GM21529 (cell line): ENCODE results near the gene C16orf89.
"Not testable (repeated sequence)": the region's sequence is repeated elsewhere in the genome, so short reads cannot be mapped to it uniquely, and the experiment has no call there.

Source experiments
- ATAC-seq: cut with Tn5 transposase; IDR thresholded peaks from one replicate; pipeline ENCODE4 v1.9.1; 2021; ENCODE audit not compliant: unreplicated experiment

Gene C16orf89

DNA sequence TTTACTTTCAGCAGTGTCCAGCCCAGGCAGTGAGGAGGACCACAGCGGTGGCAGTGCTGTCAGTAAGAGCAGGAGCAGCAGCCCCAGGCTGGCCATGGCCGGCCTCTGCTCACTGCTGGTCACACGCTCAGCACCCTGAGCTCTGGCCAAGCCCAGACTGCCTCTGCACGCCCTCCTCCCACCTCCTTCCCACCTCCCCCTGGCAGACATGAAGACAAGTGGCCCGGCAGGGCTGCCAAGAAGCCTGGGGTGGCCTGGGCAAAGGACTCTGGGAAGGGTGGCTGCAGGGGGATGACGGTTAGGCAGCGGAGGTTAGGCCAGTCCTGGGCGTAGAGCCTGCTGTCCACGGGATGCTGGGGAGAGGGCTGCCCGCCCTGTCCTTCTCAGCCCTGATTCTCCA, at the start of gene C16orf89:
C16orf89 (minus strand) TSS at position 144 of the 400 bp plus-strand sequence; CDS start at position 96, 48 bp downstream.
- ATAC-seq = no peak

GRCh38 chr16:5110933-5111332, 45.2 kb upstream of the C16orf89 start:
- not testable (repeated sequence) for ATAC-seq

- ATAC-seq = no peak
Measured at GRCh38 chr16:5108505-5109158, 42.9 kb upstream of the C16orf89 start.

- ATAC-seq = not testable (repeated sequence)
Measured at GRCh38 chr16:5105039-5105438, 39.3 kb upstream of the C16orf89 start.

GRCh38 chr16:5103296-5104032, 37.7 kb upstream of the C16orf89 start:
- ATAC-seq = not testable (repeated sequence)

GRCh38 chr16:5099174-5099573, 33.4 kb upstream of the C16orf89 start:
- ATAC-seq = not testable (repeated sequence)

DNA sequence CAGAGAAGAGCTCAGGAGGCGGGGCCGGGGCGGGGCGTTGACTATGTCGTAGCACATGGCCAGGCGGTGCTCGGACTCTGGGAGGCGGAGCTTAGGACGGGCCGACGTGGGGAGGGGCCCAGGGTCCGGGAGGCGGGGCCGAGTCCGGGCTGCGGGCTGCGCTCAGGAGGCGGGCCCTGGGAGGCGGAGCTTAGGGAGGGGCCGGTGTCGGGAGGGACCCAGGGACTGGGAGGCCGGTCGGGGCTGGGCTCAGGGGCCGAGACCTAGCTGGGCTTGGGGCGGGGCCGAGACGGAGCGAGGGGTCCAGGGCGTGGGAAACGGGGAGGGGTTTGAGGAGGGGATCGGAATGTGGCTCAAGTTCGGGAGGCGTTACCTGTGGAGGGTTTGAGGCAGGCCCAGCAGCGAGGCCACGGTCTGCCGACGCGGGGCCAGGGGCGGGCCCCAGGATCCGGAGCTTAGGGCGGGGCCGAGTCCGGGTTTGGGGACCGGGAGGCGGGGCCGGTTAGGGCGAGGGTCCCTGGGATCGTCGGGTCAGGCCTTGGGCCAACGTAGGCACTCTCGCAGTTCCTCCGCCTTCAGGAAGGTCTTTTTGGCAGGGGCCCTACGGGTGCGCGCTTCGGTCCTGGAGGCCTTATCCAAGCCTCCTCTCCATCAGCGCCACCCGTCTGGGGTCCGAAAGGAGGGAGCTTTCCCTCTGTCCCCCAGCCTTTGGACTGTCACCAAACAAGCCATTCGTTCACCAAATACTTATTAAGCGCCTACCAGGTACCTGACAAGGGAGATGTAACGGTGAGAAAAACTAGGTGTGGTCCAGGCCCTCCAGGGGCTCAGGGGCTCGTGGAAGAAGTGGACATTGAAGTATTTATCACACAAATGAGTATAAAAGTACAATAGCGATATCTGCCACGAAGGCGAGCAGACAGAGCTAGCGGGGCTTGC, 32.7 kb upstream of the C16orf89 start:
- peak; percentile 84 for ATAC-seq

GRCh38 chr16:5097470-5098220, 31.9 kb upstream of the C16orf89 start, which contains the start of gene EEF2KMT:
Gene EEF2KMT, minus strand, starts transcription at chr16:5097795. Its CDS starts 56 bp downstream, at chr16:5097739.
- ATAC-seq = peak; percentile 96

GRCh38 chr16:5097061-5097469, 31.3 kb upstream of the C16orf89 start:
- ATAC-seq = not testable (repeated sequence)

DNA sequence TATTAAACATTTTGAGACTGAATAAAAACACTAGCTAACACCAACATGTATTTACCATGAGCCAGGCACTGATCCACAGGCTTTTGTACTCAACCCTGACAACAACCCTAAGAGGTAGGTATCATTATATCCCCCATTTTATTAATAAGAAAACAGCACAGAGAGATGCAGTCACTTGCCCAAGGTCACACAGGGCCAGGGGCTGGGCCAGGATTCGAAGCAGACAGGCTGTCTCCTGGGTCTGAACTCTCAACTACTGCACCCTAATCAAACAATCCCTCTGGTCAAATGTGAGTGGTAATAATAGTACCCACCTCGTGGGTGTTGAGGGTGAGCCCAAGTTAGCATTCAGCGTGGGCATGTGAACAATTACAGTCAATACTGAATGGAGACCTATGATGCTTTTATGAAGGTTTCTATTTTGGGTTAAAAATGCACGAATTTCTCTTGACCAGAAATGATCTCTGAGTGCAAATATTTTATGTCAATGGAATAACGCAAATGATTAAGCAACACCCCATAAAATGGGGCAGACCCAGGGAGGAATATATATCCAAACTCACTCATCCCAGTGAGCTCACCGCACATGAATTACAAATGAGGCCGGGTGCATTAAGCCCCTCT, 30.8 kb upstream of the C16orf89 start:
- ATAC-seq = not testable (repeated sequence)

GRCh38 chr16:5095145-5095830, 29.5 kb upstream of the C16orf89 start:
- not testable (repeated sequence) for ATAC-seq

DNA sequence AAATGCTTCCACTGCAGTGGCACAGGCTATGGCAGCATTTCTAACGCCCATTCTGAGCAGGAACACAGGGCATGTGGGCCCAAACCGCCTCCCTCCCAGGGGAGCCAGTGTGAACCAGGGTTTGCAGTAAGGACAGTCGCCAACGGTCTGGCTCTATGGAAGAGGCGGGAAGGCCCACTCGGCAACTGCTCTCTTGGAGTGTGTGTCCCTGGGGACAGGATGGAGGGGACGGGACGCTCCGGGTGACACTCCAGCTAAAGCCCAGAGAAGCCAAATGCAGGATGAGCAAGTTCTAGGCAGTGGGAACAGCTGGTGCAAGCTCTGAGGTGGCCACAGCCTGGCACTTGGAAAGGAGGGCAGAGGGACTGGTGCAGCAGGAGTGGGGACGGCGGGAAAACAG, 28.0 kb upstream of the C16orf89 start:
- not testable (repeated sequence) for ATAC-seq

- not testable (repeated sequence) for ATAC-seq
Measured at GRCh38 chr16:5093081-5093480, 27.3 kb upstream of the C16orf89 start.

DNA sequence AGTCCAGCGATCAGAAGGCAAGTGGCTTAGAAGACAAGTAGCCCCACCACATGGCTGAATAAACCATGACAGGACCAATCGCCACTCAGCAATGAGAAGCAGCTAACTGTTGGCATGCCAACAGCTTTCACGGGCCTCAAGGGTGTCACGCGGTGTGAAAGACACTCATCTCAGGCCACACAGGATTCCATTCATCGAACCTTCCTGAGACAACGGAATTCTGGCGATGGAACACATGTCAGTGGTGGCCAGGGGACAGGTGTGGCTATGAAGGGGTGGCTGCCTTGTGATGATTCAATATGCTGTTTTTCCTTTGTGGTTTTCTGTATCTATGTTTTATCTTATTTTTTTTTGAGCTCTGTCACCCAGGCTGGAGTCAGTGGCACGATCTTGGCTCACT, 24.8 kb upstream of the C16orf89 start:
- not testable (repeated sequence) for ATAC-seq

DNA sequence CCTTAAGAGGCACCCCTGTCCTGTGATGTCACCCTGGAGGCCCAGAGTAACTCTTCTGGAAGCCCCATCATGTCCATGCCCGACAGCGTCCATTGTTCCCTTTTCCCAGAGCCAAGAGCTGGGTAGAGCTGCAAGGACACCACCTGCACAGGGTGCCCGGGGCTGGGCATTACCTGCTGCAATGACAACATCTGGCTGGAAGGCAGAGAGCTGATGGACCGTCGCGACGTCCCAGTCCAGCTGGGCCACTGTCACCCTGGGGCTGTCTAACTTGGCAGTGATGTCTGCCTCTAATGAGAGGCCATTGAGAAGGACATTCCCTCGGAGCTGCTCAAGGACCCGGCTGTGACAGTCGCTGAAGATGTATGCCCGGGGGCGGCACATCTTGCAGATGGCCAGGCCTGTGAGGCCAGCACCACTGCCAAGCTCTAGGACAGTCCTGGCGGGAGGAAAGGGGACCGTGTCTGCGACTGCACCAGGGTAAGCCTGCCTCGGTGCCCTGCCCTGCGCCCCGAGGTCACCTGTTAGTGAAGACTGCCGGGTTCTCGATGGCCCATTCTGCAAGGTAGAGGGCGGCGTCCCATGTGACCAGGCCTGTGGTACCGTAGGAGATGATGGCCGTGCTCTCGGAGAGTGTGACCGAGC, 24.3 kb upstream of the C16orf89 start:
- not testable (repeated sequence) for ATAC-seq

- ATAC-seq = not testable (repeated sequence)
Measured at GRCh38 chr16:5088936-5089335, 23.2 kb upstream of the C16orf89 start.

- not testable (repeated sequence) for ATAC-seq
Measured at GRCh38 chr16:5088086-5088790, 22.5 kb upstream of the C16orf89 start.

- ATAC-seq = not testable (repeated sequence)
Measured at GRCh38 chr16:5085716-5086115, 20.0 kb upstream of the C16orf89 start.
